Measurements from ENCODE around the gene NOB1. TPM values are rescaled to one million over a fixed set of nuclear protein-coding genes. Genes with fewer than 3 reads are reported as not detected.

The NOB1 gene
- total and polyA plus RNA-seq, 2 experiments from 2014 or later, result 41.4 to 56.6 TPM

DNA sequence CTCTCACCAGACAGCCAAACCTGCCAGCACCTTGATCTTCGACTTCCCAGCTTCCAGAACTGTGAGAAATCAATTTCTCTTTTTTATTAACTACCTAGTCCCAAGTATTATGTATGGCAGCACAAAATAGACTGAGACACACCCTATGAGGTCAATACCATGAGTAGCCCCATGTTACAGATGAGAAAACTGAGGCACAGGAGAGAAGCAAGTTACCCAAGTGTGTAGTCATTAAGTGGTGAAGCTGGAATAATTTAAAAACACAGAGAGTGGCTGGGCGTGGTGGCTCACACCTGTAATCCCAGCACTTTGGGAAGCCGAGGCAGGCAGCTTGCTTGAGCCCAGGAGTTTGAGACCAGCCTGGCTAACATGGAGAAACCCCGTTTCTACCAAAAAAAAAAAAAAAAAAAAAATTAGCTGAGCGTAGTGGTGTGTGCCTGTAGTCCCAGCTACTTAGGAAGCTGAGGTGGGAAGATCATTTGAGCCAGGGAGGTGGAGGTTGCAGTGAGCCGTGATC lies 33.2 kb downstream of the NOB1 start (continued):
- TF ChIP-seq, protein P1, sequence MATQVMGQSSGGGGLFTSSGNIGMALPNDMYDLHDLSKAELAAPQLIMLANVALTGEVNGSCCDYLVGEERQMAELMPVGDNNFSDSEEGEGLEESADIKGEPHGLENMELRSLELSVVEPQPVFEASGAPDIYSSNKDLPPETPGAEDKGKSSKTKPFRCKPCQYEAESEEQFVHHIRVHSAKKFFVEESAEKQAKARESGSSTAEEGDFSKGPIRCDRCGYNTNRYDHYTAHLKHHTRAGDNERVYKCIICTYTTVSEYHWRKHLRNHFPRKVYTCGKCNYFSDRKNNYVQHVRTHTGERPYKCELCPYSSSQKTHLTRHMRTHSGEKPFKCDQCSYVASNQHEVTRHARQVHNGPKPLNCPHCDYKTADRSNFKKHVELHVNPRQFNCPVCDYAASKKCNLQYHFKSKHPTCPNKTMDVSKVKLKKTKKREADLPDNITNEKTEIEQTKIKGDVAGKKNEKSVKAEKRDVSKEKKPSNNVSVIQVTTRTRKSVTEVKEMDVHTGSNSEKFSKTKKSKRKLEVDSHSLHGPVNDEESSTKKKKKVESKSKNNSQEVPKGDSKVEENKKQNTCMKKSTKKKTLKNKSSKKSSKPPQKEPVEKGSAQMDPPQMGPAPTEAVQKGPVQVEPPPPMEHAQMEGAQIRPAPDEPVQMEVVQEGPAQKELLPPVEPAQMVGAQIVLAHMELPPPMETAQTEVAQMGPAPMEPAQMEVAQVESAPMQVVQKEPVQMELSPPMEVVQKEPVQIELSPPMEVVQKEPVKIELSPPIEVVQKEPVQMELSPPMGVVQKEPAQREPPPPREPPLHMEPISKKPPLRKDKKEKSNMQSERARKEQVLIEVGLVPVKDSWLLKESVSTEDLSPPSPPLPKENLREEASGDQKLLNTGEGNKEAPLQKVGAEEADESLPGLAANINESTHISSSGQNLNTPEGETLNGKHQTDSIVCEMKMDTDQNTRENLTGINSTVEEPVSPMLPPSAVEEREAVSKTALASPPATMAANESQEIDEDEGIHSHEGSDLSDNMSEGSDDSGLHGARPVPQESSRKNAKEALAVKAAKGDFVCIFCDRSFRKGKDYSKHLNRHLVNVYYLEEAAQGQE (IDR thresholded peaks at IDR 0.05; ENCODE audit: unreplicated experiment), result no peak

DNA sequence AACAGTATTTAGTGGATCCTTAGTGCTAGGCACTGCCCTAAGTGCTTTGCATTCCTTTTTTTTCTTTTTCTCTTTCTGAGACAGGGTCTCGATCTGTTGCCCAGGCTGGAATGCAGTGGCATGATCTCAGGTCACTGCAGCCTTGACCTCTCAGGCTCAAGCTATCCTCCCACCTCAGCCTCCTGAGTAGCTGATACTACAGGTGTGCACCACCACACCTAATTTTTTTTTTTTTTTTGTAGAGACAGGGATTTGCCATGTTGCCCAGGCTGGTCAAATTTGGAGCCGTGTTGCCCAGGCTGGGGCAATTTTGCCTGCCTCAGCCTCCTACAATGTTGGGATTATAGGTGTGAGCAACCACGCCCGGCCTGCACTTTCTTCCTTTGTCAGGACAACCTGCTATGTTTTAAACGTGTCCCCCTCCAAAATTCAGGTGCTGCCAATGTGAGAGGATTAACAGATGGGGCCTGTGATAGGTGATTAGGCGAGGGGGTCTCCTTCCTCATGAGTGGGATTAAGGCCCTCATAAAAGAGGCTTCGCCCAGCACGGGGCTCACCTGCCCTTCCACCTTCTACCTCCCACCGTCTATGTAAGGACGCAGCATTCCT lies 33.8 kb downstream of the NOB1 start:
- H3K4me3 Mint-ChIP-seq, result no peak overlapping the region
- peaks cover 13% of the 10 kb centered on the region; the same call in 1 of the 2 replicates for H3F3A ChIP-seq (replicated peaks; ENCODE audit: low read depth)
- H3K27me3 ChIP-seq (ENCODE audit: insufficient read depth), result no peaks in the 10 kb centered on the region
- peaks cover 5% of the 10 kb centered on the region for H3K27me3 Mint-ChIP-seq (ENCODE audit: insufficient read depth, low read depth, poor library complexity)
- no peak overlapping the region for H3K4me2 ChIP-seq
- peaks cover 31% of the 10 kb centered on the region for H3K79me2 ChIP-seq (replicated peaks; ENCODE audit: insufficient read depth)
- no peaks in the 10 kb centered on the region for H3K9me3 Mint-ChIP-seq
- no peaks in the 10 kb centered on the region for H3K9me2 ChIP-seq (ENCODE audit: insufficient read depth)
- peaks cover 4% of the 10 kb centered on the region; the same call in 2 of the 3 replicates for H3K36me3 Mint-ChIP-seq (ENCODE audit: low read depth)
- peaks cover 3% of the 10 kb centered on the region; the same call in 1 of the 2 replicates for H3K36me3 ChIP-seq (ENCODE audit: insufficient read depth)
- no peaks in the 10 kb centered on the region; the same call in 1 of the 2 replicates for H4K20me1 ChIP-seq (replicated peaks; ENCODE audit: insufficient read depth)
- no peak overlapping the region for H3K4me3 ChIP-seq
- H3K4me1 ChIP-seq (ENCODE audit: insufficient read depth), result peaks cover 13% of the 10 kb centered on the region
- no peak overlapping the region for H2AFZ ChIP-seq
- H3K27ac Mint-ChIP-seq, result no peak overlapping the region
- H3K27ac ChIP-seq (ENCODE audit: low read depth), result no peak overlapping the region
- H3K4me1 Mint-ChIP-seq, result peaks cover 14% of the 10 kb centered on the region
- ATAC-seq (no peak), DNase-seq (ENCODE audit: low spot score) (no peak)
- TF ChIP-seq, protein P2, sequence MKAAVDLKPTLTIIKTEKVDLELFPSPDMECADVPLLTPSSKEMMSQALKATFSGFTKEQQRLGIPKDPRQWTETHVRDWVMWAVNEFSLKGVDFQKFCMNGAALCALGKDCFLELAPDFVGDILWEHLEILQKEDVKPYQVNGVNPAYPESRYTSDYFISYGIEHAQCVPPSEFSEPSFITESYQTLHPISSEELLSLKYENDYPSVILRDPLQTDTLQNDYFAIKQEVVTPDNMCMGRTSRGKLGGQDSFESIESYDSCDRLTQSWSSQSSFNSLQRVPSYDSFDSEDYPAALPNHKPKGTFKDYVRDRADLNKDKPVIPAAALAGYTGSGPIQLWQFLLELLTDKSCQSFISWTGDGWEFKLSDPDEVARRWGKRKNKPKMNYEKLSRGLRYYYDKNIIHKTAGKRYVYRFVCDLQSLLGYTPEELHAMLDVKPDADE (IDR thresholded peaks at IDR 0.05), result no peak
- TF ChIP-seq CREB1 (CRISPR knock-in tag; IDR thresholded peaks at IDR 0.05; ENCODE audit: low read depth), result no peak
- TF ChIP-seq, protein P3, sequence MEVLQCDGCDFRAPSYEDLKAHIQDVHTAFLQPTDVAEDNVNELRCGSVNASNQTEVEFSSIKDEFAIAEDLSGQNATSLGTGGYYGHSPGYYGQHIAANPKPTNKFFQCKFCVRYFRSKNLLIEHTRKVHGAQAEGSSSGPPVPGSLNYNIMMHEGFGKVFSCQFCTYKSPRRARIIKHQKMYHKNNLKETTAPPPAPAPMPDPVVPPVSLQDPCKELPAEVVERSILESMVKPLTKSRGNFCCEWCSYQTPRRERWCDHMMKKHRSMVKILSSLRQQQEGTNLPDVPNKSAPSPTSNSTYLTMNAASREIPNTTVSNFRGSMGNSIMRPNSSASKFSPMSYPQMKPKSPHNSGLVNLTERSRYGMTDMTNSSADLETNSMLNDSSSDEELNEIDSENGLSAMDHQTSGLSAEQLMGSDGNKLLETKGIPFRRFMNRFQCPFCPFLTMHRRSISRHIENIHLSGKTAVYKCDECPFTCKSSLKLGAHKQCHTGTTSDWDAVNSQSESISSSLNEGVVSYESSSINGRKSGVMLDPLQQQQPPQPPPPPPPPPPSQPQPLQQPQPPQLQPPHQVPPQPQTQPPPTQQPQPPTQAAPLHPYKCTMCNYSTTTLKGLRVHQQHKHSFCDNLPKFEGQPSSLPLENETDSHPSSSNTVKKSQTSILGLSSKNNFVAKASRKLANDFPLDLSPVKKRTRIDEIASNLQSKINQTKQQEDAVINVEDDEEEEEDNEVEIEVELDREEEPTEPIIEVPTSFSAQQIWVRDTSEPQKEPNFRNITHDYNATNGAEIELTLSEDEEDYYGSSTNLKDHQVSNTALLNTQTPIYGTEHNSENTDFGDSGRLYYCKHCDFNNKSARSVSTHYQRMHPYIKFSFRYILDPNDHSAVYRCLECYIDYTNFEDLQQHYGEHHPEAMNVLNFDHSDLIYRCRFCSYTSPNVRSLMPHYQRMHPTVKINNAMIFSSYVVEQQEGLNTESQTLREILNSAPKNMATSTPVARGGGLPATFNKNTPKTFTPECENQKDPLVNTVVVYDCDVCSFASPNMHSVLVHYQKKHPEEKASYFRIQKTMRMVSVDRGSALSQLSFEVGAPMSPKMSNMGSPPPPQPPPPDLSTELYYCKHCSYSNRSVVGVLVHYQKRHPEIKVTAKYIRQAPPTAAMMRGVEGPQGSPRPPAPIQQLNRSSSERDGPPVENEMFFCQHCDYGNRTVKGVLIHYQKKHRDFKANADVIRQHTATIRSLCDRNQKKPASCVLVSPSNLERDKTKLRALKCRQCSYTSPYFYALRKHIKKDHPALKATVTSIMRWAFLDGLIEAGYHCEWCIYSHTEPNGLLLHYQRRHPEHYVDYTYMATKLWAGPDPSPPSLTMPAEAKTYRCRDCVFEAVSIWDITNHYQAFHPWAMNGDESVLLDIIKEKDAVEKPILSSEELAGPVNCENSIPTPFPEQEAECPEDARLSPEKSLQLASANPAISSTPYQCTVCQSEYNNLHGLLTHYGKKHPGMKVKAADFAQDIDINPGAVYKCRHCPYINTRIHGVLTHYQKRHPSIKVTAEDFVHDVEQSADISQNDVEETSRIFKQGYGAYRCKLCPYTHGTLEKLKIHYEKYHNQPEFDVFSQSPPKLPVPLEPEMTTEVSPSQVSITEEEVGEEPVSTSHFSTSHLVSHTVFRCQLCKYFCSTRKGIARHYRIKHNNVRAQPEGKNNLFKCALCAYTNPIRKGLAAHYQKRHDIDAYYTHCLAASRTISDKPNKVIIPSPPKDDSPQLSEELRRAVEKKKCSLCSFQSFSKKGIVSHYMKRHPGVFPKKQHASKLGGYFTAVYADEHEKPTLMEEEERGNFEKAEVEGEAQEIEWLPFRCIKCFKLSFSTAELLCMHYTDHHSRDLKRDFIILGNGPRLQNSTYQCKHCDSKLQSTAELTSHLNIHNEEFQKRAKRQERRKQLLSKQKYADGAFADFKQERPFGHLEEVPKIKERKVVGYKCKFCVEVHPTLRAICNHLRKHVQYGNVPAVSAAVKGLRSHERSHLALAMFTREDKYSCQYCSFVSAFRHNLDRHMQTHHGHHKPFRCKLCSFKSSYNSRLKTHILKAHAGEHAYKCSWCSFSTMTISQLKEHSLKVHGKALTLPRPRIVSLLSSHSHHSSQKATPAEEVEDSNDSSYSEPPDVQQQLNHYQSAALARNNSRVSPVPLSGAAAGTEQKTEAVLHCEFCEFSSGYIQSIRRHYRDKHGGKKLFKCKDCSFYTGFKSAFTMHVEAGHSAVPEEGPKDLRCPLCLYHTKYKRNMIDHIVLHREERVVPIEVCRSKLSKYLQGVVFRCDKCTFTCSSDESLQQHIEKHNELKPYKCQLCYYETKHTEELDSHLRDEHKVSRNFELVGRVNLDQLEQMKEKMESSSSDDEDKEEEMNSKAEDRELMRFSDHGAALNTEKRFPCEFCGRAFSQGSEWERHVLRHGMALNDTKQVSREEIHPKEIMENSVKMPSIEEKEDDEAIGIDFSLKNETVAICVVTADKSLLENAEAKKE (CRISPR knock-in tag; IDR thresholded peaks at IDR 0.05), result no peak
- TF ChIP-seq NANOG (IDR thresholded peaks at IDR 0.05; ENCODE audit: borderline replicate concordance), result no peak
- TF ChIP-seq EZH2phosphoT487 (IDR thresholded peaks at IDR 0.05; ENCODE audit: unreplicated experiment), result no peak
- TF ChIP-seq POLR2AphosphoS5 (IDR thresholded peaks at IDR 0.05; ENCODE audit: low read depth), result no peak
- TF ChIP-seq, protein P4, sequence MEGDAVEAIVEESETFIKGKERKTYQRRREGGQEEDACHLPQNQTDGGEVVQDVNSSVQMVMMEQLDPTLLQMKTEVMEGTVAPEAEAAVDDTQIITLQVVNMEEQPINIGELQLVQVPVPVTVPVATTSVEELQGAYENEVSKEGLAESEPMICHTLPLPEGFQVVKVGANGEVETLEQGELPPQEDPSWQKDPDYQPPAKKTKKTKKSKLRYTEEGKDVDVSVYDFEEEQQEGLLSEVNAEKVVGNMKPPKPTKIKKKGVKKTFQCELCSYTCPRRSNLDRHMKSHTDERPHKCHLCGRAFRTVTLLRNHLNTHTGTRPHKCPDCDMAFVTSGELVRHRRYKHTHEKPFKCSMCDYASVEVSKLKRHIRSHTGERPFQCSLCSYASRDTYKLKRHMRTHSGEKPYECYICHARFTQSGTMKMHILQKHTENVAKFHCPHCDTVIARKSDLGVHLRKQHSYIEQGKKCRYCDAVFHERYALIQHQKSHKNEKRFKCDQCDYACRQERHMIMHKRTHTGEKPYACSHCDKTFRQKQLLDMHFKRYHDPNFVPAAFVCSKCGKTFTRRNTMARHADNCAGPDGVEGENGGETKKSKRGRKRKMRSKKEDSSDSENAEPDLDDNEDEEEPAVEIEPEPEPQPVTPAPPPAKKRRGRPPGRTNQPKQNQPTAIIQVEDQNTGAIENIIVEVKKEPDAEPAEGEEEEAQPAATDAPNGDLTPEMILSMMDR (conservative IDR thresholded peaks at IDR 0.05; ENCODE audit: low read depth in 2 of 2), result no peak
- no peak for TF ChIP-seq JUNB (IDR thresholded peaks at IDR 0.05; ENCODE audit: unreplicated experiment)
